NOMO-1 treated with dmso at 0.1 percent for 144 hours (cell line): ENCODE results near the gene LMCD1.

Experiments
- DNase-seq: peaks from one replicate; lab custom pipeline; 2025; ENCODE audit not compliant: unreplicated experiment; lab: John Stamatoyannopoulos, UW

The LMCD1 gene

DNA sequence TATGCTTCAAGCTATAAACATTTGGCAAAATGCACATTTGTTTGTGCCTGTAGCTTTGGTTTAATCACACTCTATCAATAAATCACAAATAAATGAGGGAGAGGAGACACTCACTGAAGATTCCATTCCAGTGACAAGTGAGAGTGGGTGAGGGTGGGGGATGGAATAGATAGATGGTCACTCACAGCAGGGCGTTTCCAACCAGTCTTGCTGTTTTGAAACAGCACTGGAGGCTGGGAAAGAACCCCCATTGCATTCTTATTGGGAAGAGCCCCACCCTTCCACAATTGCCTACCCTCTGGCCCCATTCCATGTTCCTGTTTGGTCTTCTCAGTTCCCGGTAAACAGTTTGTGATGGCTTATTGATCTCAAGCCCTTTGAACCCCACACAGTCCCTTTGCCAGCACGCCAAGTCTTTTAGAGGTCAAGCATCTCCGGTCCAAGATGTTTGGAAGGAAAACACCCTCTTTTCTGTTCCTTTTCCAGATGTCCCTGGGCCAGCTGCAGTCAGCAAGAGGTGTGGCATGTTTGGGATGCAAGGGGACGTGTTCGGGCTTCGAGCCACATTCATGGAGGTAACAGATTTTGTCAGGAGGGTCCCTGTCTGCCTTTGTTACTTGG lies 30.7 kb downstream of the LMCD1 start:
- DNase-seq = no peak

DNA sequence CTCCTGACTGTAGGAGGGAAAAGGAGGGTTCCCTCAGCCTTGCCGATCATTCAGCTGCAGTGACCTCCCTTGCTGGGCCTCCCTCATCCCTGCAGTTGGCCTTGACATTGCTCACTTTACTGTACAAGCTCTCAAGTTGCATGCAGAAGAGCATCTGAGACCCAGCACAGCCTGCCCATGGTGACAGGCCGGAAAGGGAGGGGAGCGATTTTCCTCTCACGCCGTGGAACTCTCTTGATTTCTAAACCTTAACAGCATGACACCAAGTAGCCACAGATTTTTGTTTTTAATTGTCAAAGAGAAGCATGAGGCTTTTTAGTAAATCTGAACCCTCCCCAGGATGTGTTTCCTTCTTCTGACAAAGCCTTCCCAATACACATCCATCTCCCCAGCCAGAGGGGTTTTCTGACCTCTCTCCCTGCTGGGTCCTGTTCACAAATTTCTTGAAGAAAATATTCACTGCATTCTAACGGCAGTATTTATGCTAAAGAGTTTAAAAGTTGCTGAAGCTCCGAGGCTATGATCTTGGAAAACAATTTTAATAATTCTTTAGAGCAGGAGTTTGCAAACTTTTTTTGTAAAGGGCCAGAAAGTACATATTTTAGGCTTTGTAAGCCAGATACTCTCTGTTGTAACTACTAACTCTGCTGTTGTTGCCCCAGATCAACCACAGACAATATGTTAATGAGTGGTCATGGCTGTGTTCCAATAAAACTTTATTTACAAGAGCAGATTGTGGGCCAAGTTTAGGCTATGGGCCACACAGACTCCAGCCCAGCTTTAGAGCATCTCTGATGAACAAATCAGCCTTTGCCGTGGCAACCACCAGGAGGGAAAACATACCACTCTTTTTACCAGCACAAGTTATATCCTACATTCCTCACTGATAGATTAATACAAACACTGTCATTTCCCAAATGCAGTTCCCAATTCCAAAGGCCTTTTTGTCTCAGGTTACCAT lies 34.8 kb downstream of the LMCD1 start:
- no peak for DNase-seq

DNA sequence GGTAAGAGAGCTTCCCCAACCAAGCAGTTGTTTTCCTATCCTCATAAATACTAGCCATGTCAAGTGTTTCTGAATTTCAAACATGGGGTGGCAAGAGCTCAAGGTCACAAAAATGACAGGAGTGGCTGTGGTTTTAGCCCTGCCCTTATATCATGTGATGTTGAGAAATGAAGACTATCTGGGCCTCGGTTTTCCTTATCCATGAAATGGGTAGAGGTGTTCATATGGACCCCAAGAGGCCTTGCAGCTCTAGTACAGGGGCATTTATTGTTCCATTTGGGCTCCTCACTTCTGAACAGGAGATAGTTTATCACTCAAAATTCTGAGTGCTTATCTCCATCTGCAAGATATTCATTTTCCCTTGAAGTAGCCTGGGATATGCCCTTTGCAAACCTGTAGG lies 35.8 kb downstream of the LMCD1 start:
- no peak for DNase-seq

DNA sequence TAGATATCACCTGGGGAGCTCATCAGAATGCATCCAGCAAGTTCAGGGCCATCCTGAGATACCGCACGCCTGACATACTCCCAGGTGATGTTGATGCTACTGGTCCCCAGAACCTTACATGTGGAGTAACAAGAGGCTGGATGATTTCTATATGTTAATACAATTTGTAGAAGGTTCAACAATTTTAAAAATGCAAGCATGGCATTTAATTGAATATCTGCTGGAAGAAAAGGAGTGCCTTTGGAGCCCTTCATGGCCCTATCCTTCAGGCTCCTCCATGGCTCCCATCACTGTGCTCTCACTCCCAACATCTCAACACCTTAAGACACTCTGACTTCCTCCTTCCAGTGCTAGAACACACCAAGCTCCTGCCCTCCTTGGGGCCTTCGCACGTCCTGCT lies 36.6 kb downstream of the LMCD1 start:
- no peak for DNase-seq

DNA sequence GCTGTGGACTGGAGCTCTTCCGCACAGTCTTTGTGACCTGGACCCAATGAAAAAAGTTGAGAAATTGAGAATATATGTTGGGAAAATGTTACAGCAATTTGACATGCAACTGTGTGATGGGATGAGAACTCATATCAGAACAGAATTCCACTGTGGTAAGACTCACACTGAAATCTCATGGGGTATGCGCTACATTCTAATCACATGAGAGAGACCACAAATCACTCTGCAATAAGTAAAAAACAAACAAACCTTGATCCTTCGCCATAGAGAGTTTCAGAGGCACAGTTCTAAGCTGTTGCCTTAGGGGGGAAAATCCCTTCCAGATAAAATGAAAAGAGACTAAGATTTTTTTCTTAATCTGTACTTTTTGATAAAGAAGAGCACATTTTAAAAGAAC lies 37.3 kb downstream of the LMCD1 start:
- no peak for DNase-seq

DNA sequence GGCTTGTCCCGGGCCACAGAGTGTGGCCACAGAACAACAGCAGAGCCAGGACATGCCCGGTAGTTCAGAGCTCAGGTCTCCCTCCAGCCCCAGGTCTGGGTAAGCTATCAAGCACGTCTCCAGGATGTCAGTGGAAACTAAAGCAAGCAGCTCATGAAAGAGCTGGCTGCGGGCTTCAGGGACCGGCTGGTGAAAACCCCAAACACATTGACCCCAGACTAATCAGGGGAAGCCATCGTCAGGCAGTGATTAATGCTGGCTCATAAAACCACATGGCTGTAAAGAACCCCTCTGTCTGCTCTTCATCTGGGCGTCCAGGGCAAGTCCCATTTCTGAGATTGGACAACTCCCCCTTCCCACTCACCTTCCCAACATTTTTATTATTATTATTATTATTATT lies 37.8 kb downstream of the LMCD1 start:
- no peak for DNase-seq

DNA sequence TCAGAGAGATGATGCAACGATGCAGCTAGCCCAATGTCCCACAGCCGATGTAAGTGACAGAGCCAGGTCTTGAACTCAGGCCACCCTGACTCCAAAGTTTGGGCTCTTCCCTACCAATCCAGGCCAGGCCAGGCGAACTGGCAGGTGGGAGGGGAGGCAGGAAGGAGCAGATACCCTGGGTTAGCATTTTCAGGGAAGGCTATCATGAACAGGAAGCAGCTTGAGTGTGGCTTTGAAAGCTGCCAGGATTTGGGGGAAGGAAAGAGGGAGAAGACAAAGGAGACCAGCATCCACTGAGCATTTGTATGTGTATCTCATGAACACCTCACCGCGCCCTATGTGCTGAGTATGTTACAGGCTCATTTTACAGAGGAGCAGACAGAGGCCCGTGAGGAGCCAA lies 38.8 kb downstream of the LMCD1 start:
- DNase-seq = no peak

DNA sequence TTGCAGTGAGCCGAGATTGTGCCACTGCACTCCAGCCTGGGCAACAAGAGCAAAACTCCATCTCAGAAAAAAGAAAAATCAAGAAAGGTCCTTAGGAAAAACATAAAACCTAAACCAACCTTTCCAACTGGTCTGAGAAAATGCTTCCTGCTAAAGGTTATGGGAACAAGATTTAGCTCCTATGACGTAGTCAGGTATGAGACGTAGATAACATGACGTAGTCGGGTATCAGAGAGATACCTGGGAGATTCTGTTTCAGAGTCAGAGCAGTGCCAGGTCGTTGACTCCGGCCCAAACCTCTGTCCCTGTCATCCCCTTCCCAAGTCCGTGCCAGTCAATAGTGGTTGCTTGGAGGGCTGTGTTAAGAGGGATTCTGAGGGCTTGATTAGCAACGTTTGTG lies 39.9 kb downstream of the LMCD1 start:
- DNase-seq = no peak

DNA sequence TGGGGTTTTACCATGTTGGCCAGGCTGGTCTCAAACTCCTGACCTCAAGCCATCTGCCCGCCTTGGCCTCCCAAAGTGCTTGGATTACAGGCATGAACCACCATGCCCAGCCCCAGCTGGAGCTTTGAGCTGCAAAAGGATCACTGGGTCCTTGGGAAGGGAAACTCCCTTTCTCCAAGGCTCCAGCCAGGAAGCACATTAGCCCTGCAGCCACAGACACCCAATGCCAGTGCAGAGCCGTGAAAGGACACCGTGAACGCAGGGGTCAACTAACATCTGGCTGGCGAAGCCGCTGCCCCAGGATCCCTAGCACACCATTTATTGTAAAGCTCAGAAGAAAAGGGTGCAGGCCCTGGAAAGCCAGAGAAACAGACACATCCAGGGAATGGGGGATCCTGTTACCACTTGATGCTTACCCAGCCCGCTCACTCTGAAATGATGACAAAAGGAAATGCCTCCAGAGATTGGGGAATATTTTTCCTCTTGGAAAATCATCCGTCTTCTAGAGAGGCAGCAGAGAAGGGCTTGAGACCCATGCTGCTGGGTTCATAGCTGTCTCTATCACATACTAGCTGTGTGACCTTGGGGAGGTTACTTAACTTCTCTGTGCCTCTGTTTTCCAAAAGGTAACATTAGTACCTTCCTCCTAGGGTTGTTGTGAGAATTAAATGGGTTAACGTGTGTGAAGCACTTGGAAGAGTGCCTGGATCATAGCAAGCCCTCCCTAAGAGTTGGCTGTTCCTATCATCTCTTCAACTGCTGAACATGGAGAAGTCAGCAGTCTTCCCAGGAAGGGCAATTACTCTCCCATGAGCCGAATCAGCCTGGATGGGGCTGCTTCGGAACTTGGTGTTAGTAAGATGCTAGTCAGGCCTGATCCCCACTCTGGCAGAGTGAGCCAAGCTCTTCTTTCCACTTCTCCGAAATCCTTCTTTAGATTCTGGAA lies 40.8 kb downstream of the LMCD1 start:
- no peak for DNase-seq

DNA sequence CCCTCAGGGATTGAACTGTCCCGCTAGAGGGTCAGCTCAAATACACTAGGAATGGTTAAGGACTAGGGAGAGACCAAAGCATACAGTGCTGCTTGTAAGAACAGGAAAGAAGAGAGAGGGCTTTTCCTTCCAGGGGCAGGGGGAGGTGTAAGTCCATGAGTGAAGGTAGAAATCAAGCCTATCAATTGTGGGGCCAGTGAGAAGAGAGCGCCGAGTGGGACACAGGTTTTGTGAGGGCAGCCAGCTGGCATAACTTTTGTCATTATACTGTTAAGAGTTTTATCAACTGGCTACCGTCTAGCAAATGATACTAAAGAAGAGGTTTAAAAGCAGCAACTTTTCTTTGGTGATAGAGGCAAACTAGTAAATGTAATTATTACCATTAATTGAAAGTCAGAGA lies 45.0 kb downstream of the LMCD1 start:
- no peak for DNase-seq

DNA sequence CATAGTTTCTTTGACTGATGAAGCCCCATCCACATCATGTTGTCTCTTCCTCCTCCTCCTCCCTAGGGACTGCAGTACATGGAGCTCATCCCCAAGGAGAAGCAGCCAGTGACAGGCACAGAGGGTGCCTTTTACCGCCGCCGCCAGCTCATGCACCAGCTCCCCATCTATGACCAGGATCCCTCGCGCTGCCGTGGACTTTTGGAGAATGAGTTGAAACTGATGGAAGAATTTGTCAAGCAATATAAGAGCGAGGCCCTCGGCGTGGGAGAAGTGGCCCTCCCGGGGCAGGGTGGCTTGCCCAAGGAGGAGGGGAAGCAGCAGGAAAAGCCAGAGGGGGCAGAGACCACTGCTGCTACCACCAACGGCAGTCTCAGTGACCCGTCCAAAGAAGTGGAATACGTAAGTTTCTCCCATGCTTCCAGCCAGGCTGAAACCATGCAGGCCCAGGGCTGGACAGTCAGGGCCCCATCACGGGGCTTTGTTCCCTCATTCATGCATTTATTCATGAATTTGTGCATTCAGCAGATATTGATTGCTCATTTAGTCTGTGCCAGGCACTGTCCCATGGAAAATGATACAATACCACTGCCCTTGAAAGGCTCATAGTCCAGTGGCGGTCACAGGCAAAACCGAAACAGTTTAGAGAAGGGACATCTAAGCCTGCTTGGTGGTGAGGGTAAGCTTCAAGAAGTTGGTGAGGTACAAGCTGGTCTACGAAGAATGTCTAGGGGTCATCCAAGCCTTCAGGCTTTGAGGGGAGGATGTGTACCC lies 47.1 kb downstream of the LMCD1 start:
- DNase-seq = no peak

DNA sequence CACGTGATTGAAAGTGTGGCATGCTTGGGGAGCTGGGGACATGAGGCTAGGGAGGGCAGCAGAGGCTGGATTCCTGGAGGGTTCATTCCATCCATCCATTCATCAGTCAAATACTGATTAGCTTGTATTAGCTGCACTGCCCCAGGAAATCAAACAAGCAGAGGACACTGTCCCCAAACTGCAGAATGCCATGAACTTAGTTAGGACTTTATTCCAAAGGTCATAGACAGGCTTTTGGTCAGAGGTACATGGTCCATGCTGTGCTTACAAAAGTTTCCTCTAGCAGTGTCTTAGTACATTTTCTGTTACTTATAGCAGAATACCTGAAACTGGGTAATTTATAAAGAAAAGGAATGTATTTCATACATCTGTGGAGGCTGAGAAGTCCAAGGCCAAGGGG lies 47.7 kb downstream of the LMCD1 start:
- no peak for DNase-seq

DNA sequence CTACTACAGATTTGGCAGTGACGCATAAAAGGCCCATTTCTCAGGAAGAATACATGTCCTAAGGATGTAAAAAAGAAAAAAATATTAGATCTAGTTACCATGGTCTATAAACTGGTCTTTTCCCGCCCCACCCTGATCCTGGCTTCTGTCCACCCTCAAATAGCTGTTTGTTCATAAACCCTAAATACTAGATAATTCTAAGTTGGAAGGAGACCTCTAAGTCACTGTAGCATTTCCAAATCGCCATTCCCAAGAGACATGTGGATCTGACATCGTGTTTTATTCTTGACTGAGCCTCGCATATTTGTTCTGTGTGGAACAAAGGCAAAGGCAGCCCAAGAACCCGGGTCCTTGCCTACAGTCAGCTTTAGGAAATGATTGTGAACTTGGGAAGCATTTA lies 49.0 kb downstream of the LMCD1 start:
- DNase-seq = no peak

DNA sequence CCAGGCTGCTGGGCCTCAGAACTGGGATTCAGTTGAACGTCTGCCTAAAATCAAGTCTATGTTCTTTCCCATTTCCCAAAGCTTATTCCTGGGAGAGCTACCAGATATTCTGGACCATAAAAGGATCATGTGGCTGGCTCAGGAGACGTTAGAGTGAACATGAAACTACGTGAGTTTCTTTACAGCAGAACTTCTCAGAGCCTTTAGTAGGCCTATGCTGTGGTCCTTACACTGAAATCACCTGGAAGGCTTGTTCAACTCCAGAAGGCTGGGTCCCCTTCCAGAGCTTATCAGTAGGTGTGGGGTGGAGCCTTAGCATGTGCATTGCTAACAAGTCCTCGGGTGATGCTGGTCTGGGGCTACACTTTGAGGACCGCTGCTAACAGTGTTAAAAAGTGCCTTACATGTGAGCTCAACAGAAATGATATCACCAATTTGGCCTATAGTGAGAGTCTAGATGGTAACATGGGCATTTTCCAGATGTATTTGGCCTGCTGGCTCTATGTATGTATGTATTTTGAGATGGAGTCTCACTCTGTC lies 50.7 kb downstream of the LMCD1 start:
- no peak for DNase-seq

DNA sequence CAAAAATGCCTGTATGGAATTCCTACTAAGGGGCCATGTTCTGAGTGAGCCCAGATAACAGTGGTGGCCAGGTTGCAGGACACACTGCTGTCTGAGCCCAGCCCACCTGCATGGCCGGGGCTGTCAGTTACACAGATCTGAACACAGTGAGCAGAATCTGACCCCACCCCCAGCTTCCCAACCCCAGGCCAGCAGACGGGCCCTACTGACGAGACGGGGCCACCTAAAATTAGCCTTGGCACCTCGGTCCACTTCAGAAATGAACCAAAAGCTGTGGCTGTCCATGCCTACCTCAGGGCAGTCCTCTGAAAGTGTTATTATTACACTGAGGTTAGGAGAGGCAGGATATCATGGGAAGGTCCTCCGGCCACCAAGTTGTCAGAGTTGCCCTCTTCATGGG lies 51.8 kb downstream of the LMCD1 start:
- DNase-seq = no peak

DNA sequence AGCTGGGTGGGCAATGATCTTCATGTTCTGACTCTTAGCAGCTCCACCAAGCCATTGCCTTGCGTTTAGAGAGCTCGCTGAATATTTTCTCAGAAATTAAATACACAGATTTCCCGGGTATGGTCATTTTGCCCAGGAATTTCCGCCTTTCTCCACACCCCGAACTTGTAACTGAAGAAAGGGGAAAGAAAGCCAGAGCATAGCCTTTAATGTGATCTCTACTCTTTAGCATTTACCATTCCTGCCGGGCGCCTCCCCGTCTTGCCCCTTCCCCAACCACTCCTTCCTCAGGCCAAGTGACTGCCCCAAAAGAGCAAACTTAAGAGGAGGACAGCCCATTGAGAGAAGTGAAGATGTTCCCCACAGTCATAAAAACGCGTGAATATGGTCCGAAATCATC lies 53.1 kb downstream of the LMCD1 start:
- no peak for DNase-seq

DNA sequence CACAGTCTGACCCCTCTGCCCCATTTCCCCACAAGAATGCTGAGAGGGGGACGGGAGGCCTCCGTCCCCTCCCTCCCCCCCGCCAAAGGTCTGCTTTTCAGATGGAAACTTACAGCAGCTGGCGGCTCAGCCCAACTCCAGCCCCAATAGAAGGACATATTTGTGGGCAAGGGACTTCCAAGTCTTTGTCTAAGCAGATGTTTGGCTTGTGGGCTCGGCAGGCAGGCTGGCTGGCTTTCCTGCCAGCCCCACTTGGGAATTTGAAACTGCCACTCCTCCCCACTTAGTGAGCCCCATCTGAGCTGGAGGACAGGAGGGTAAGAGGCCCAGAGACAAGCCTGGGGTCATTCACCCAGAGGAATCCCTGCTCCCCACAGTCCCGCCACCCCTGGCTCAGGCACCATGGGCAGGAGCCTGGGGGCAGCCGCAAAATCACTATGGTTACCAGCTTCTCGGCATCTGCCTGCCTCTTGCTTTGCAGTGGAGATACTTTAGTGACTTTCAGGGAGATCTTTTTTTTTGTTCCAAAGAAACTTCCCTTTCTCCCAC lies 53.6 kb downstream of the LMCD1 start:
- no peak for DNase-seq

DNA sequence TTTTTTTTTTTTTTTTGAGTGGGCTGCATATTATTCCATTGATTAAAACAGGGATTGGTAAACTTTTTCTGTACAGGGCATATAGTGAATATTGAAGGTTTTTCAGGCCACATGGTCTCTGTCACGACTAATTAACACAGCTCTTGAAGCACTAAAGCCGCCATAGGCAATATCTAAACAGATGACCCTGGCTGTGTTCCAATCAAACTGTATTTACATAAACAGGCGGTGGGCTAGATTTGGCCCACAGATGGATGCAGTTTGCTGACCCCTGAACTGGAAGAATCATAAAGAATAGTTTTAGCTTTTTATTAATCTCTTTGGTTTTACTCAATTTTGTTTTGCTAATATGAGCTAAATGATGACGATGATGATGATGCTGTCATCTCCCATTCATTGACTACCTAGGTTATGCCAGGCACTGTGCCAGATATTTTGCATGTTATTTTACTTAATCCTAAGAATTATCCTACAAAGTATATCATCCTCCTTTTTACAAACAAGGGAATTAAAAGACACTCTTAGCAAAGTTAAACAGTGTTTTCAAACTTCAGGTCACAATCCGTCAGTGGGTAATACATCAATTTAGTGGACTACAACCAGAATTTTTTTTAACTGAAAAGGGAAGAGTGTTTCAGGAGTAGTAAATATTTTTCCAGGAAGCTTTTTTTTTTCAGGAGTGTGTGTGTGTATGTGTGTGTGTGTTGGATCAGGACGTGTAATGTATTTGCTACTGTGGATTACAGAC lies 54.3 kb downstream of the LMCD1 start:
- DNase-seq = no peak

DNA sequence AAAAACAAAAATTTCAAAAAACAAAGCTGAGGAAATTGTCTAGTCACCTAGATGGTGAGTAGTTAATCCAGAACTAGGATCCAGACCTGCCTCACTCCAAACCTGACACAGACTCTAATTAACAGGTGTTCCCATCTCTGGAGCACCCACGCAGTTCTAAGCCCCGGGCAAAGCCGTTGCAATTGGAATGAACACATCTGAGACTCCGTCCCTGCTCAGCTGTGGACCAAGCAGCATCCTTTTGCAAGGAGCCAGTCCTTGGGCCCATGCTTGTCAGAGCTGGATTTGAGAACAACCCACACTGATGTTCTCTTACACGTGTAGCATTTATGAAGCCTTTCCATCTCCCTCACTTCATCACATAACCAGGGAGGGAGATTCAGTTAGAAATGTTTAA lies 54.8 kb downstream of the LMCD1 start:
- no peak for DNase-seq

DNA sequence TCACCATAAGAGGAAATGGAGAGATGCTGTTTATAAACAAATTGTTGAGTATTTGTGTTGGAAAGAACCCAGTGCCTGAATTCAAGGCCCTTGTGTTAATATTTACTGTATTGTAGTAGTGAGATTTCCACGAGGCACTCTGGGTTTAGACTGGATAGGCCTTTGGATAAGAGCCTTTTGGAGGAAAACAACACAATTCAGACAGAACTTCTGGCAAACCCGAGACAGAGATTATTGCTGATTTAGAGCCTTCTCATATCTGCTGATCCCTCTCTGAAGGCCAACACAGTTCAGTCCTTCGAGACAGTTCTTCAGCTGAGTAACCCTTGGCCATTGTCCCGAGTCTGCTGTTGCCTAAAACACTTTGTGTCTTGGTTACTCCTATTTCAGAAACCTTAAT lies 55.7 kb downstream of the LMCD1 start:
- no peak for DNase-seq
